ENCODE results near the gene ACIN1. TPM values are rescaled to one million over a fixed set of nuclear protein-coding genes. Genes with fewer than 3 reads are reported as not detected.

ACIN1 gene
- total RNA-seq, result 73.0 TPM

GRCh38 chr14:23094666-23095195, at the start of gene ACIN1:
ACIN1 (minus strand) TSS chr14:23095136; CDS start chr14:23095112, 24 bp downstream.
- DNase-seq (ENCODE audit: low spot score in 2 of 2) (peak; percentile 49 to 57), FAIRE-seq (no peak)

- FAIRE-seq (no peak), DNase-seq (ENCODE audit: low spot score in 2 of 2) (no peak)
Measured at GRCh38 chr14:23143911-23144310, 49.0 kb upstream of the ACIN1 start.

- no peak for DNase-seq (ENCODE audit: low spot score in 2 of 2)
Measured at GRCh38 chr14:23142826-23143225, 47.9 kb upstream of the ACIN1 start.

GRCh38 chr14:23141706-23142444, 46.9 kb upstream of the ACIN1 start:
- no peak for FAIRE-seq
- DNase-seq (ENCODE audit: low spot score in 2 of 2), result no peak

More at GRCh38 chr14:23142826-23143225, 47.9 kb upstream of the ACIN1 start:
- FAIRE-seq, result no peak

GRCh38 chr14:23140371-23140770, 45.4 kb upstream of the ACIN1 start:
- DNase-seq (ENCODE audit: low spot score in 2 of 2), result no peak
- FAIRE-seq, result no peak

GRCh38 chr14:23139874-23140273, 44.9 kb upstream of the ACIN1 start:
- FAIRE-seq (no peak), DNase-seq (ENCODE audit: low spot score in 2 of 2) (no peak)

- FAIRE-seq, result no peak
- no peak for DNase-seq (ENCODE audit: low spot score in 2 of 2)
Measured at GRCh38 chr14:23137813-23138535, 43.0 kb upstream of the ACIN1 start.

- FAIRE-seq (no peak), DNase-seq (ENCODE audit: low spot score in 2 of 2) (no peak)
Measured at GRCh38 chr14:23137192-23137812, 42.4 kb upstream of the ACIN1 start.

- DNase-seq (ENCODE audit: low spot score in 2 of 2) (no peak), FAIRE-seq (no peak)
Measured at GRCh38 chr14:23136566-23137133, 41.7 kb upstream of the ACIN1 start.

- FAIRE-seq, result no peak
- DNase-seq (ENCODE audit: low spot score in 2 of 2), result no peak
Measured at GRCh38 chr14:23132970-23133369, 38.0 kb upstream of the ACIN1 start.

- DNase-seq (ENCODE audit: low spot score in 2 of 2) (no peak), FAIRE-seq (no peak)
Measured at GRCh38 chr14:23131482-23131881, 36.5 kb upstream of the ACIN1 start.

- no peak for FAIRE-seq
- no peak for DNase-seq (ENCODE audit: low spot score in 2 of 2)
Measured at GRCh38 chr14:23130871-23131270, 35.9 kb upstream of the ACIN1 start.

GRCh38 chr14:23129759-23130316, 34.9 kb upstream of the ACIN1 start:
- no peak for FAIRE-seq
- DNase-seq (ENCODE audit: low spot score in 2 of 2), result no peak

GRCh38 chr14:23128969-23129758, 34.2 kb upstream of the ACIN1 start:
- FAIRE-seq (no peak), DNase-seq (ENCODE audit: low spot score in 2 of 2) (no peak)

GRCh38 chr14:23127861-23128260, 32.9 kb upstream of the ACIN1 start:
- FAIRE-seq (no peak), DNase-seq (ENCODE audit: low spot score in 2 of 2) (no peak)

GRCh38 chr14:23126548-23127278, 31.8 kb upstream of the ACIN1 start:
- no peak for FAIRE-seq

GRCh38 chr14:23125933-23126524, 31.1 kb upstream of the ACIN1 start:
- no peak for DNase-seq (ENCODE audit: low spot score in 2 of 2)
- no peak for FAIRE-seq

More at GRCh38 chr14:23126548-23127278, 31.8 kb upstream of the ACIN1 start:
- no peak for DNase-seq (ENCODE audit: low spot score in 2 of 2)

GRCh38 chr14:23125011-23125410, 30.1 kb upstream of the ACIN1 start:
- DNase-seq (ENCODE audit: low spot score in 2 of 2), result no peak
- FAIRE-seq, result no peak
